Measurements from ENCODE around the gene TMED4.

DNA sequence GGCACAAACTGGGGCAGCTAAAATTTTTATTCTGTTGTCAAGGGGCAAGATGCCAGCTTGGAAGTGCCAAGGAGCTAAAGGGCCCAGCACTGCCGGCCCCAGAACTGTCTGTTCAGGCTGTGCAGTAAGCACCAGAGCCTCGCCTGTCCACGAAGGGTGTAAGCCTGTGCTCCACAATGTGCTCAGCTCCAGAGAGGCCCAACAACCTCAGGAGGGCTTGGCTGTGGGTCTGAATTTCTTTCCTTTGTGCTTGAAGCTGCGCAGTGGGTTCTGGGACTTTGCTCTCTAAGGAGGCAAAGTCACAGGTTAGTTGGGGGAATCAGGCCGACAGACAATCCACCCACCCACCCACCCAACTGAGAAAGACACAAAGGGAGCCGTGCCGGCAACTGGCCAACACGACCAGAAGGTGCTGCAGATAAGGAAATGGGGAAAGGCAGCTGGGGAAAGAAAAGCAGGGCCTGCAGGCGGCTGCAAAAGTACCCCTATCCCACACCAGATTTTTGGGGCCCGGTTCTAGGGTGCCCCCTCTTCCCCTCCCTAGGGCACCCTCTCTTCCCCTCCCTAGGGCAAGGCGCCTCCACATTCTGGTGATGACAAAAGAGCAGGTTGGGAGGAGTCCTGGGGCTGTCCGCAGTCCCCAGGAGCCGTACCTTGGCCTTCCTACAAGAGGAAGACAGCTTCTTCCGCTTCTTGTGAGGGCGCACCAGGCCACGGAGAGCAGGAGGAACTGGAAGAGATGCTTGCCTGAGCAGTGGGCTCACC lies 16.1 kb downstream of the TMED4 start:
- TF ChIP-seq, protein P1, sequence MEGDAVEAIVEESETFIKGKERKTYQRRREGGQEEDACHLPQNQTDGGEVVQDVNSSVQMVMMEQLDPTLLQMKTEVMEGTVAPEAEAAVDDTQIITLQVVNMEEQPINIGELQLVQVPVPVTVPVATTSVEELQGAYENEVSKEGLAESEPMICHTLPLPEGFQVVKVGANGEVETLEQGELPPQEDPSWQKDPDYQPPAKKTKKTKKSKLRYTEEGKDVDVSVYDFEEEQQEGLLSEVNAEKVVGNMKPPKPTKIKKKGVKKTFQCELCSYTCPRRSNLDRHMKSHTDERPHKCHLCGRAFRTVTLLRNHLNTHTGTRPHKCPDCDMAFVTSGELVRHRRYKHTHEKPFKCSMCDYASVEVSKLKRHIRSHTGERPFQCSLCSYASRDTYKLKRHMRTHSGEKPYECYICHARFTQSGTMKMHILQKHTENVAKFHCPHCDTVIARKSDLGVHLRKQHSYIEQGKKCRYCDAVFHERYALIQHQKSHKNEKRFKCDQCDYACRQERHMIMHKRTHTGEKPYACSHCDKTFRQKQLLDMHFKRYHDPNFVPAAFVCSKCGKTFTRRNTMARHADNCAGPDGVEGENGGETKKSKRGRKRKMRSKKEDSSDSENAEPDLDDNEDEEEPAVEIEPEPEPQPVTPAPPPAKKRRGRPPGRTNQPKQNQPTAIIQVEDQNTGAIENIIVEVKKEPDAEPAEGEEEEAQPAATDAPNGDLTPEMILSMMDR (IDR thresholded peaks at IDR 0.05) = peak in 2 of 5 experiments; percentile 19 to 24
- no peak for TF ChIP-seq POLR2A (IDR thresholded peaks at IDR 0.05)
- TF ChIP-seq EP300 (IDR thresholded peaks at IDR 0.05; ENCODE audit: low read depth) = no peak

Data from transverse colon (tissue), 3 donors.